RWPE1 (cell line): ENCODE data around the gene CCR6.

Source experiments
- CTCF ChIA-PET: fragments of 350-600 bp; sonication (Branson Sonifier 250); formaldehyde crosslinking; extraction: SDS; loops from one replicate; lab custom pipeline; 2021; lab: Yijun Ruan, JAX
- POLR2A ChIA-PET: fragments of 400-600 bp; formaldehyde crosslinking; extraction: SDS; loops from one replicate; lab custom pipeline; 2020; ENCODE audit warnings: antibody characterized with exemption; ENCODE audit not compliant: low non-redundant PET; lab: Yijun Ruan, JAX
- DNase-seq: peaks from one replicate; pipeline ENCODE4 v3.0.0; 2012; ENCODE audit warnings: low spot score
- H3K27ac ChIP-seq: fragments of 450-650 bp; 2 replicates; pipeline ENCODE4 v1.5.1; 2017
- TF ChIP-seq, protein P1 (sequence below): fragments of 450-650 bp; conservative IDR thresholded peaks from 2 replicates; pipeline ENCODE4 v1.5.1; 2017; ENCODE audit warnings: low read depth, mild to moderate bottlenecking

Gene CCR6

DNA sequence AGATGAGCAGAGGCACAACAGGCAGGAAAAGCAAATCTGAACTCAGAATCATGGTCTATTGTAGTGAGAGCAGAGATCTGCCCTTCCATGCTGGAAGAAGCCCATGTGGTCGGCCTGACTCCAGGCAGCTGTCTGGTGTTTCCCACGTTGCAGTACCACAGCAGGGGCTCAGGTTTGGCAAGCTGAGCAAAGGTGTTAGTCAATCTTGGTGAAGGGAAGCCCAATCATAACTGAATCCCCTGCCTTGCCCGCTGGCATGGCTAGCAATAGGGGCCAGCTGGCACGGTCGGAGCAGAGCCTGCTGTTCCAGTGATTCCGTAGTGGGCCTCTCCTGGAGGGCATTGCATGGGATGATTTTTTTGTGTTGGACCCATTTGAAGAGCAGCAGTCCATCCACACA is 17.8 kb upstream of the CCR6 start:
- no peak for DNase-seq
- ChIA-PET POLR2A (no interaction called here), CTCF (interaction anchor here (0.6 kb wide), 1 partner anchor 246 kb away, joined by 6 read pairs; no protein-coding TSS in a partner anchor)
- TF ChIP-seq, protein P1, sequence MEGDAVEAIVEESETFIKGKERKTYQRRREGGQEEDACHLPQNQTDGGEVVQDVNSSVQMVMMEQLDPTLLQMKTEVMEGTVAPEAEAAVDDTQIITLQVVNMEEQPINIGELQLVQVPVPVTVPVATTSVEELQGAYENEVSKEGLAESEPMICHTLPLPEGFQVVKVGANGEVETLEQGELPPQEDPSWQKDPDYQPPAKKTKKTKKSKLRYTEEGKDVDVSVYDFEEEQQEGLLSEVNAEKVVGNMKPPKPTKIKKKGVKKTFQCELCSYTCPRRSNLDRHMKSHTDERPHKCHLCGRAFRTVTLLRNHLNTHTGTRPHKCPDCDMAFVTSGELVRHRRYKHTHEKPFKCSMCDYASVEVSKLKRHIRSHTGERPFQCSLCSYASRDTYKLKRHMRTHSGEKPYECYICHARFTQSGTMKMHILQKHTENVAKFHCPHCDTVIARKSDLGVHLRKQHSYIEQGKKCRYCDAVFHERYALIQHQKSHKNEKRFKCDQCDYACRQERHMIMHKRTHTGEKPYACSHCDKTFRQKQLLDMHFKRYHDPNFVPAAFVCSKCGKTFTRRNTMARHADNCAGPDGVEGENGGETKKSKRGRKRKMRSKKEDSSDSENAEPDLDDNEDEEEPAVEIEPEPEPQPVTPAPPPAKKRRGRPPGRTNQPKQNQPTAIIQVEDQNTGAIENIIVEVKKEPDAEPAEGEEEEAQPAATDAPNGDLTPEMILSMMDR = no peak
- no peak overlapping the region for H3K27ac ChIP-seq

DNA sequence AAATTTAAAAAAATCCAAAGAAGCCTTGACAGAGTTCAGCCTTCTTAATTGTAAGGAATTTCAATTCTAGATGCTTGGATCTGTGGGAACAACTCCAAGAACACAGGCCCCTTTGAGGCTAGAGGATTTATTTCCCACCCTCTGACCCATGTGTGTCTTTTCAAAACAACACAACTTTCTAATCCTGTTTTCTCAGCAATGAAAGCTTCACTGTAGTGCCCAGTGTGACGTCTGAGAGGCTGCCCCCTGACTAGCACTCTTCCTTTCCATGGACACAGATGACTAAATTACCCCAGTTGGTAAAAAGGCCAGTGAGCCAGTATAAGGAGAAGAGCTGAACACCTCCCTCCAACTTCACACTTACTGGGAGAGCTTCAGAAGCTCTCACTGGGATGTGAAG is 16.5 kb upstream of the CCR6 start:
- POLR2A ChIA-PET = no interaction called here
- H3K27ac ChIP-seq = no peak overlapping the region
- DNase-seq = no peak
- CTCF ChIA-PET = interaction anchor here (0.7 kb wide), 1 partner anchor 34 kb away, joined by 3 read pairs; no protein-coding TSS in a partner anchor
- TF ChIP-seq, protein P1 = no peak

DNA sequence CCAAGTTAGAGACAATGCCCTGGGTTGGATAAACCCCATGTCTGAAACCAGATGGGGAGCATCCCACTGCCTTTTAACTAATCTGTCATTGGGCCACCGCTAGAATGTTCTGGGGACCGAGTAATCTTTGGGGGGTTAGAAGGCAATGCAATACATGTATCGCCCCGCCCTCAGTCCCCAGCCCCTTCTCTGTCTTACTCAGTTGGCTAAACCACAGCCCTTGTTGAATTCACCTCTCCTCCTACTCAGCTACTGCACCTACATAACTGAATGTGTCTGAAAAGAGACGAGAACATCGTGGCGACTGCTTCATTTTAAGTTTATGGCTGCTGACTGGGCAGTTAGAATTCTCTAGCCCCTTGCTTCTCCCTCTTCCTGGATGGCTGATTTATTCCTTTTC is 15.1 kb upstream of the CCR6 start:
- CTCF ChIA-PET = no interaction called here
- POLR2A ChIA-PET = no interaction called here
- no peak for DNase-seq
- no peak overlapping the region for H3K27ac ChIP-seq
- TF ChIP-seq, protein P1 = no peak

DNA sequence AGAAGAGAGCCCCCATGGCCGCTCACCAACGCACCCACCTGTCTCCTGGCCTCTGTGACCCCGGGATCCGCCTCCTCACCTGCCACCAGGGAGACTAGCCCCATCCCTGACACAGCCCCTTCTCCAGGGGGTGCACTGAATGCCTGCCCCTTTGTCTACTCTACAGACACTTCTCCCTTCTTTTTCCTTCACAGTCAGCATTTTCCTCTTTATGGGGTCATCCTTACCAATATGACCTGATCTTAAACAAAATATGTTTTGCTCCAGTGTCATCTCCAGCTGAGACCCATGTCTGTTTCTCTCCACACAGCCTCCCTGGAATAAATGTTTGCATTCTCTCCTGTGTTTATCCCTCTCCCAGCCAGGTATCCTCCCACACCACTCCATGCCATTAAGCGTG is 14.6 kb upstream of the CCR6 start:
- TF ChIP-seq, protein P1 = no peak
- ChIA-PET CTCF (no interaction called here), POLR2A (no interaction called here)
- no peak for DNase-seq
- H3K27ac ChIP-seq = no peak overlapping the region

DNA sequence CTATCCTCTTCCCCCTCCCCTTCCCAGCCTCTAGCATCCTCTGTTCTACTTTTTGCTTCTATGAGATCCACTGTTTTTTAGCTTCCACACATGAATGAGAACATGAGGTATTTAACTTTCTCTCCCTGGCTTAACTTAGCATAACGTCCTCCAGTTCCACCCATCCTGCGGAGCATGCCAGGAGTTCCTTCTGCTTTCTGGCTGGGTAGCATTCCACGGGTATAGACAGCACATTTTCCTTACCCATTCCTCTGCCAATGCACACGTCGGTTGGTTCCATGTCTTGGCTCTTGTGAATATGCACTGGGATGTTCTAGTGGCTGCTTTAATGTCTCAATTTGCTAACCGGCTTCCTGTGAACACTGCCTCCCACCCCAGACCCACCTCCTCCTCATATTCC is 13.2 kb upstream of the CCR6 start:
- H3K27ac ChIP-seq = no peak overlapping the region
- ChIA-PET POLR2A (no interaction called here), CTCF (no interaction called here)
- TF ChIP-seq, protein P1 = no peak
- no peak for DNase-seq

DNA sequence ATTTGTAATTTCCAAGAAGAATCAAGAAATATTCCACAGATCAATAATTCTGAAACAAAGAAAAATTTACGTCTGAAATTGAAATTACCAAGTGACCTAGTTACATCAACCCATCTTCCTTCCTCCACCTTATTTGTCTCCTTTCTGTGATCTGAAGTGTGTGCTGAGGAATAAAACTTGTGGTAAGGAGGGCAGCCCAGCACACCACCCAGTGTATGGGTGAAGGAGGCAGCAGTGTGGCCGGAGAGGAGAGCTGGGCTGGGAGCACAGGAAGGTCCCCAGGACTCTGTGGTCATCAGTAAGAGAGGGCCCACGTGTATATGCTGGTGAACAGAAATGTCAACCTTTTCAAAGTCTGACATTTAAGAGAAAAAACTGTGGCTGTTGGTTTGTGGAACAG is 11.3 kb upstream of the CCR6 start:
- ChIA-PET POLR2A (no interaction called here), CTCF (no interaction called here)

More for the DNA sequence above, 11.3 kb upstream of the CCR6 start:
- H3K27ac ChIP-seq = no peak overlapping the region
- DNase-seq = no peak
- TF ChIP-seq, protein P1 = no peak
